ENCODE results near the gene CASZ1.

The CASZ1 gene

GRCh38 chr1:10685196-10685807 is 111.1 kb downstream of the CASZ1 start:
- DNase-seq (ENCODE audit: low read depth), result no peak

GRCh38 chr1:10684221-10684620 is 112.2 kb downstream of the CASZ1 start:
- no peak for DNase-seq (ENCODE audit: low read depth)

- no peak for DNase-seq (ENCODE audit: low read depth)
Observed at GRCh38 chr1:10682449-10683309, 113.8 kb downstream of the CASZ1 start.

- no peak for DNase-seq (ENCODE audit: low read depth)
Observed at GRCh38 chr1:10682108-10682445, 114.4 kb downstream of the CASZ1 start.

GRCh38 chr1:10681296-10682107 is 114.9 kb downstream of the CASZ1 start:
- DNase-seq (ENCODE audit: low read depth), result no peak

- no peak for DNase-seq (ENCODE audit: low read depth)
Observed at GRCh38 chr1:10680487-10680886, 116.0 kb downstream of the CASZ1 start.

- DNase-seq (ENCODE audit: low read depth), result no peak
Observed at GRCh38 chr1:10679496-10680220, 116.8 kb downstream of the CASZ1 start.

- no peak for DNase-seq (ENCODE audit: low read depth)
Observed at GRCh38 chr1:10678852-10679251, 117.6 kb downstream of the CASZ1 start.

- no peak for DNase-seq (ENCODE audit: low read depth)
Observed at GRCh38 chr1:10678402-10678801, 118.0 kb downstream of the CASZ1 start.

- no peak for DNase-seq (ENCODE audit: low read depth)
Observed at GRCh38 chr1:10677491-10678391, 118.7 kb downstream of the CASZ1 start.

GRCh38 chr1:10676963-10677362 is 119.5 kb downstream of the CASZ1 start:
- no peak for DNase-seq (ENCODE audit: low read depth)

GRCh38 chr1:10675813-10676212 is 120.6 kb downstream of the CASZ1 start:
- DNase-seq (ENCODE audit: low read depth), result no peak

GRCh38 chr1:10674700-10675609 is 121.5 kb downstream of the CASZ1 start:
- no peak for DNase-seq (ENCODE audit: low read depth)

GRCh38 chr1:10674222-10674621 is 122.2 kb downstream of the CASZ1 start:
- no peak for DNase-seq (ENCODE audit: low read depth)

- no peak for DNase-seq (ENCODE audit: low read depth)
Observed at GRCh38 chr1:10673109-10673711, 123.2 kb downstream of the CASZ1 start.

GRCh38 chr1:10672343-10673050 is 123.9 kb downstream of the CASZ1 start:
- no peak for DNase-seq (ENCODE audit: low read depth)

- DNase-seq (ENCODE audit: low read depth), result no peak
Observed at GRCh38 chr1:10671622-10672342, 124.7 kb downstream of the CASZ1 start.

- no peak for DNase-seq (ENCODE audit: low read depth)
Observed at GRCh38 chr1:10671090-10671489, 125.4 kb downstream of the CASZ1 start.
